SH-SY5Y (cell line): ENCODE data around the gene TAGLN.

Experiments
- GATA2 ChIP-seq: IDR thresholded peaks from 2 replicates; pipeline ENCODE4 v1.6.1; 2011; ENCODE audit warnings: mild to moderate bottlenecking, low read depth, low read length
- GATA3 ChIP-seq: IDR thresholded peaks from 2 replicates; pipeline ENCODE4 v1.6.1; 2011; ENCODE audit warnings: low read depth, mild to moderate bottlenecking, low read length, moderate library complexity

DNA sequence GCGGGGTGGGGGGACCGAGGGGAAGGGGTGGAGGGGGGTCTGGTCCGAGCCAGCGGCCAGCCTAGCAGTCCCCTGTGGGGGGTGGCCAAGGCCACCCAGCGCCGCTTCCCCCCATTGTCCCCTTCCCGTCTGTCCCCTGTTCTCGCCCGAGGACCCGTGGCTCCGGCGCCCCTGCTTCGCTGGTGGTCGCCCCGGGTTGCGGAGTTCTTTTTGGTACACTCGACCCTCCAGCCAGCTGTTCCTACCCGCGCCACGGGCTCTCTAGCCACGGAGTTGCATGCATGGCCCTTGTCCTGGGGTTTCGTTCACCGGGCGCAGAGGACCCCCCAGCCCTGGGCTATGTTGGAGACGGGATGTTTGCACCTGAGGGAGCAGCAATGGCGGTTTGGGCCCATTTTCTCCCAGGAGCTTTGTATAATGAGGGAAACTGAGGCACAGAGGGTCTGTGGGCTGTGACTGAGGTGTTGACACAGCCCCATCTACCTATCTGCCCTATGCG is 33.8 kb downstream of the TAGLN start:
- TF ChIP-seq GATA3 (no peak), GATA2 (no peak)
